Activated naive CD4-positive, alpha-beta T cell treated with anti-CD3 and anti-CD28 coated beads, Interleukin-2, amount 10 ng/mL, durations not matched to agents 7 days and 5 days (primary cell): ENCODE results near the gene CEP164.
"Not testable (repeated sequence)": the region's sequence is repeated elsewhere in the genome, so short reads cannot be mapped to it uniquely, and the experiment has no call there.

Experiments
- CTCF ChIA-PET: fragments of 350-600 bp; sonication (Branson Sonifier 250); formaldehyde crosslinking; loops from one replicate; lab custom pipeline; 2021; ENCODE audit warnings: antibody characterized with exemption; lab: Charles Lee
- DNase-seq: peaks from one replicate; pipeline ENCODE4 v3.0.0-alpha.2; 2020
- H3K27ac Mint-ChIP-seq: one replicate; pipeline ENCODE4 v1.8.0; 2021; ENCODE audit warnings: mild to moderate bottlenecking, moderate library complexity, mixed read lengths
- H3K27me3 Mint-ChIP-seq: one replicate; pipeline ENCODE4 v1.8.0; 2021; ENCODE audit warnings: mild to moderate bottlenecking, mixed read lengths
- H3K36me3 Mint-ChIP-seq: one replicate; pipeline ENCODE4 v1.8.0; 2021; ENCODE audit warnings: mixed read lengths
- H3K4me1 Mint-ChIP-seq: one replicate; pipeline ENCODE4 v1.8.0; 2021; ENCODE audit warnings: mixed read lengths
- H3K4me3 Mint-ChIP-seq: one replicate; pipeline ENCODE4 v1.8.0; 2021; ENCODE audit warnings: mild to moderate bottlenecking, moderate library complexity, mixed read lengths
- H3K9me3 Mint-ChIP-seq: one replicate; pipeline ENCODE4 v1.8.0; 2021; ENCODE audit warnings: mixed read lengths

Gene CEP164

DNA sequence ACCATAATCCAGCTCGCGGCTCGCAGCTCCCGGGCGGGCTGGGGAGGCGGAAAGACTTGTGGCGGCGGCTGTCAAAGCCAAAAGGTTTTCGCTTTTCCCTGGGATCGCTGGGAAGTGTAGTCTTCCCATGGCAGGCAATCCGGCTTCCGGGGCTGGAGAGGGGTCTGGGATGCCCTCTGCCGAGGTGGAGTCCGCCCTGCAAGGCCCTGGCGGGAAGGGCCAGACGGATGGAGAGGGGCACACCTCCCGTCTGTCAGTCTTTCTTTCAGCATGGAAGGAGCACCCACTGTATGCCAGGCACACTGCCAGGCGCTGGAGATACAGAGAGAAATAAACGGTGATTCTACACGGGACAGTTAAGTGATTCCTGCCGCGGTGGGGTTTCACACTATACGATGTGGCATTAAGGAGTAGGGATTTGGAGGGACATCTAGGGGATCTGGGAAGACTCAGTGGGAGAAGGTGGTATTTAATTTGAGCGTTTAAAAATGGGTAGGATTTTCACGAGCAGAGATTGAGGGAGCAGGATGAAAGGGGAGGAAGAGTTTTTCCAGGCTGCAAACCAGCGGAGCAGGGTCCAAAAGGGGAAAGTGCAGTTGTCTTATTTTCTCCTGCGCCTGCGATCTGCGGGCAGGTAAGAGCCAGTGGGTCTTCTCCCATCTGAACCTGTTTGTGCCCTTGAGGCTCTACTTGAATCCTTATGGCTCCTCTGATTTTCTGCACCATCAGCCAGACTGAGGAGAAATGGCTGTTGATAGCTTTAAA lies 11.3 kb upstream of the CEP164 start, which contains the start of gene BACE1:
Gene BACE1, minus strand, starts transcription at position 60 of the 765 bp plus-strand sequence. CDS start 461 bp downstream, outside the sequence.
- CTCF ChIA-PET, result interaction anchor here (0.7 to 1.7 kb wide), 2 partner anchors 10 to 15 kb away, joined by 3 to 6 read pairs; no protein-coding TSS in a partner anchor
- Mint-ChIP-seq H3K27me3 (peaks cover 64% of the 10 kb centered on the region), H3K4me3 (peak within 1 kb of the TSS; percentile 64), H3K27ac (no peak within 1 kb of the TSS), H3K9me3 (no peaks in the 10 kb centered on the region), H3K36me3 (no peaks in the 10 kb centered on the region), H3K4me1 (peaks cover 9% of the 10 kb centered on the region)
- DNase-seq, result peak; percentile 42

DNA sequence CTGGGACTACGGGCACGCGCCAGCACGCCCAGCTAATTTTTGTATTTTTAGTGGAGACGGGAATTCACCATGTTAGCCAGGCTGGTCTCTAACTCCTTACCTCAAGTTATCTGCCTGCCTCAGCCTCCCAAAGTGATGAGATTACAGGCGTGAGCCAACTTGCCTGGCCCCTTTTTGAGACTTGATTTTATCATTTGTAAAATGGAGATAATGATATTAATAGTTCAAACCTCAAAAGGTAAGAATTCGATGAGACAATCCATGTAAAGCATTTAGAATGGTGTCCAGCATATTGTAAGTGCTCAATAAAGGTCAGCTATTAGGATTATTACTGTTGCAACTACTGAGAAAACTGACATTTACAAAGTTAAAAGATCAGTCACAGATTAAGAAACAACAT lies 8.9 kb upstream of the CEP164 start:
- CTCF ChIA-PET, result no interaction called here
- peaks cover 9% of the 10 kb centered on the region for H3K4me1 Mint-ChIP-seq
- DNase-seq, result no peak
- no peak overlapping the region for H3K27ac Mint-ChIP-seq
- no peaks in the 10 kb centered on the region for H3K9me3 Mint-ChIP-seq
- peaks cover 54% of the 10 kb centered on the region for H3K27me3 Mint-ChIP-seq
- no peaks in the 10 kb centered on the region for H3K36me3 Mint-ChIP-seq
- H3K4me3 Mint-ChIP-seq, result no peak overlapping the region

DNA sequence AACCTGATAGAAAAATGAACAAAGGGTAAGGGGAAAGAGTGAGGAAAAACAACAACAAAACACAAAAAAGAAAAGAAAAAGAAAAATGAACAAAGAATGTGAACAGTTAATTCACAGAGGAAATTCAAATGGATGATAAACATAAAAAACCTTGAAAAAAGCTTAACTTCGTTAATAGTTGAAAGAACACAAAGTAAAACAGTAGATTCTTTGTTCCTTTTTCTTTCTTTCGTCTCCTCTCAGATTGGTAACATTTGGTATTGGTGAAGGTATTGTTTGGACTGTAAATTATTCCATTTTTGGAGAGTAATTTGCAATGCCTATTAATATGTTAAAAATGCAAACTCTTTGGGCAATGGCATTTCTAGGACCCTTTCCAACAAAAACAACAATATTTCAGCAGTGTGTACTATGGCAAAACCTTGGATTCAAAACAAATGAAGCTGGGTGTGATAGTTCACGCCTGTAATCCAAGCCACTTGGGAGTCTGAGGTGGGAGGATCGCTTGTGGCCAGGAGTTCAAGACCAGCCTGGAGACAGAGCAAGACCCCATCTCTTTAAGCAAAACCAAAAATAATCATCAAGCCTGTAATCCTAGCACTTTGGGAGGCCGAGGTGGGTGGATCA lies 8.3 kb upstream of the CEP164 start:
- no peaks in the 10 kb centered on the region for H3K9me3 Mint-ChIP-seq
- no peak overlapping the region for H3K27ac Mint-ChIP-seq
- no peak for DNase-seq
- H3K27me3 Mint-ChIP-seq, result peaks cover 48% of the 10 kb centered on the region
- CTCF ChIA-PET, result no interaction called here
- no peaks in the 10 kb centered on the region for H3K36me3 Mint-ChIP-seq
- H3K4me3 Mint-ChIP-seq, result no peak overlapping the region
- peaks cover 9% of the 10 kb centered on the region for H3K4me1 Mint-ChIP-seq

DNA sequence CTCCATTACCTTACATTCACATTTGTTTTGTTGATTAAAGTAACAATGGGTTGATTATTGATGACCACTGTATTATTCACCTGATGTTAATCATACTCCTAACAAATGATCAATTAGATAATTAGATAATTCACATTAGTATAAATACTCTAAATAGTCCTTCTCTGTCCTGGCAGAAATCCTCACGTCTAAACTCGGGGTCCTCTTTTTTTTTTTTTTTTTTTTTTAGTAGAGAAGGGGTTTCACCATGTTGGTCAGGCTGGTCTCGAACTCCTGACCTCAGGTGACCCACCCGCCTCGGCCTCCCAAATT lies 443 bp upstream of the CEP164 start:
- CTCF ChIA-PET, result interaction anchor here (0.7 kb wide), 1 partner anchor 97 kb away, joined by 3 read pairs; no protein-coding TSS in a partner anchor
- H3K9me3 Mint-ChIP-seq, DNase-seq, H3K36me3 Mint-ChIP-seq, H3K27ac Mint-ChIP-seq, H3K4me3 Mint-ChIP-seq, H3K27me3 Mint-ChIP-seq: not testable (repeated sequence)
- peaks cover 11% of the 10 kb centered on the region for H3K4me1 Mint-ChIP-seq

DNA sequence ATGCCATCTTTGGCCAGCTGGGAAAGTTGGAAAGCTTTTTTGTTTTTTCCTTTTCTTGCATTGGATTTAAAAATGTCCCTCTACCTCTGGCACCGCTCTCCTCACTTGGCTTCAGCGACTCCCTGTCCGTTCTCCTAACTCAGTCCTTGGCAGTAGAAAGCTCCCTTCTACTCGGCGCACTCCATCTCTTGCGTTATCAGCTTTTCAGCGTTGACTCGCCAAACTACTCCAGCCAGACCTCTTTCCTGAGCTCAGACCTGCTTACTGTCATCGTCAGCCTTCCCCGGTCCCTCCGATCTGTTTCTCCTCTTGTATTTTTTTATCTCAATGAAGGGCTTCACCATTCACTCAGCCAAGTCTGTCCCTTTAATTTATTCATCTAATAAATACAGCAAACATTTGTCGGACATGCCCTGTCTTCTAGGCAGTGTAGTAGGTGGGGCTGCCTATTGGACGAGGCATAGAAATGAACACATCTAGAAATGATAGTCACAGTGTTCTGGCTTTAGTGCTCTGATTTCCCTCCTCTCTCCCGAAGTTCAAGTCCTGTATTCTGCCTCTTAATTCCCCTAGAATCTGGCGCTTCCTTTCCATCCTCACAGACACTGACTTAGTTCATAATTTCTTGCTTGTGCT lies 839 bp downstream of the CEP164 start:
- Mint-ChIP-seq H3K4me1 (peaks cover 11% of the 10 kb centered on the region), H3K9me3 (no peaks in the 10 kb centered on the region), H3K27me3 (no peaks in the 10 kb centered on the region), H3K27ac (no peak overlapping the region), H3K36me3 (peaks cover 4% of the 10 kb centered on the region), H3K4me3 (no peak overlapping the region)
- DNase-seq, result no peak
- CTCF ChIA-PET, result interaction anchor here (0.6 to 1.2 kb wide), 2 partner anchors 14 to 724 kb away, joined by 4 read pairs; no protein-coding TSS in a partner anchor

DNA sequence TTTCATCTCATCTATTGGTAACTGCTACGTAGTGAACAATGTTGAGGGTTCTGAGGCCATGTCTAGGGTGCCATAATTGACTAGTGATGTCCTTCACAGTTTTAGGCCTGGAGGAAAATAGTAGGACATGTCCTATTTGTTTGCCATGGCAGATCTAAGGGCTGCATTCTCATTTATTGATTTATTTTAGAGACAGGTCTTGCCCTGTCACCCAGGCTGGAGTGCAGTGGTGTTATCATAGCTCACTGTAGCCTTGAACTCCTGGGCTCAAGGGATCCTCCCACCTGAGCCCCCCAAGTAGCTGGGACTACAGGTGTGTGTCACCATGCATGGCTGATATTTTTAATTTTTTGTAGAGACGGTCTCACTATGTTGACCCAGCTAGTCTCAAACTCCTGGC lies 5.2 kb downstream of the CEP164 start:
- H3K27me3 Mint-ChIP-seq, result no peaks in the 10 kb centered on the region
- DNase-seq, result no peak
- H3K4me3 Mint-ChIP-seq, result no peak overlapping the region
- peaks cover 4% of the 10 kb centered on the region for H3K36me3 Mint-ChIP-seq
- CTCF ChIA-PET, result no interaction called here
- no peak overlapping the region for H3K27ac Mint-ChIP-seq
- no peaks in the 10 kb centered on the region for H3K9me3 Mint-ChIP-seq
- peaks cover 5% of the 10 kb centered on the region for H3K4me1 Mint-ChIP-seq

DNA sequence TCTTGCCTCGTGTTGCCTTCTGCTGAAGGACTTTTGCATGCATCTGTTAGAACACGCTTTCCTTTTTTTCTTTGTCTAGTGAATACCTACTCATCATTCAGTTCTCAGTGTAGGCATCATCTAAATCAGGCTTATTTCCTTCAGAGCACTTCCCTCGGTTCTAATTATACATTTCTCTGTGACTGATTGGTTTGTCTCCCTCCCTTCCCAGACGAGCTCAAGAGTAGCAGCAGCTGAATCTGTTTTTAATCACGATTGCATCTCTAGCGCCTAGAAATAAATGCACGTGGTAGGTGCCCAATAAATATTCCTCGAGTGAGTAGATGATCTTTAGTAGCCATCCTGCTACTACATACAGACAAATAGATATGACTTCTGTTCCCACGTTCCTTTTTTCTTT lies 6.3 kb downstream of the CEP164 start:
- DNase-seq, result no peak
- H3K9me3 Mint-ChIP-seq, result no peaks in the 10 kb centered on the region
- H3K4me3 Mint-ChIP-seq, result no peak overlapping the region
- no peak overlapping the region for H3K27ac Mint-ChIP-seq
- CTCF ChIA-PET, result no interaction called here
- H3K27me3 Mint-ChIP-seq, result no peaks in the 10 kb centered on the region
- peaks cover 5% of the 10 kb centered on the region for H3K4me1 Mint-ChIP-seq
- peaks cover 7% of the 10 kb centered on the region for H3K36me3 Mint-ChIP-seq

DNA sequence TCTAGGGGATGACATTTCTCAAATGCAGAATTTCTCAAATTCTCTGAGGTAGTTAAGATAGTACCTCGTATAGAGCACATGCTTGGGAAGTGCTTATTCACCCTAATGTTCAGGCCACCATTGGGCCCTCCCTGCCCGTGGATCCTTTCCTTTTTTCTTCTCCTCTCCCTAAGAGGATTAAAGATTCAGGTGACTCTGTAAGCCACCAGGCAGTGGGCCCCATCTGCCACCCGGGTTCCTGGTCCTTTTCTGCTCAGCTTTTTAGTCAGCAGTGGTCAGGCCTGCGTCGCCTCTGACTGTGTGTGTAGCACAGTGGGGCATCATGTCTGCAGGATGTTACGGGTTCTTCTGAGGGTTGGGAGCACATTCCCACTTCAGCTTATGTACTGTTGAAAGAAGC lies 7.2 kb downstream of the CEP164 start:
- no peak for DNase-seq
- H3K36me3 Mint-ChIP-seq, result peaks cover 11% of the 10 kb centered on the region
- peaks cover 3% of the 10 kb centered on the region for H3K4me1 Mint-ChIP-seq
- no peaks in the 10 kb centered on the region for H3K9me3 Mint-ChIP-seq
- no peak overlapping the region for H3K4me3 Mint-ChIP-seq
- no peak overlapping the region for H3K27ac Mint-ChIP-seq
- CTCF ChIA-PET, result no interaction called here
- H3K27me3 Mint-ChIP-seq, result no peaks in the 10 kb centered on the region

DNA sequence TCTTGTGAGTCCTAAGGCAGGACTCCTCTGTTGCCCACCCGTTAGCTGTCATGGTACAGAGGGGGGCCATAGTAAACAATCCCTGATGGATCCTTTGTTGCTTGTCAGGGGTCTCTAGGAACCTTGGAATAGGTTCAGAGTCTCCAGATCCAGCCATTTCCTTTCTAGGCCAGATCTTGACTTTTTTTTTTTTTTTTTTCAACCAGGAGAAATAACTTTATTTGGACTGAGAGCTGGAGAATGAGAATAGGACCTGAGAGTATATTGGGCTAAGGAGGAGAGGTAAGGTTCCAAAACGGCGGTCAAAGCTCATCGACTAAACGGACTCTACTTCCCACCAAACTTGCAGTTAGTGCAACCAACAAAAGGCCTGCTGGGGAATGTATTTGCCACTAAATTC lies 7.7 kb downstream of the CEP164 start:
- DNase-seq, result no peak
- CTCF ChIA-PET, result interaction anchor here (0.7 to 1.4 kb wide), 3 partner anchors 9 to 52 kb away, joined by 3 to 5 read pairs (median 4); no protein-coding TSS in a partner anchor
- Mint-ChIP-seq H3K9me3 (no peaks in the 10 kb centered on the region), H3K36me3 (peaks cover 15% of the 10 kb centered on the region), H3K27me3 (no peaks in the 10 kb centered on the region), H3K4me3 (no peak overlapping the region), H3K27ac (no peak overlapping the region), H3K4me1 (no peaks in the 10 kb centered on the region)

DNA sequence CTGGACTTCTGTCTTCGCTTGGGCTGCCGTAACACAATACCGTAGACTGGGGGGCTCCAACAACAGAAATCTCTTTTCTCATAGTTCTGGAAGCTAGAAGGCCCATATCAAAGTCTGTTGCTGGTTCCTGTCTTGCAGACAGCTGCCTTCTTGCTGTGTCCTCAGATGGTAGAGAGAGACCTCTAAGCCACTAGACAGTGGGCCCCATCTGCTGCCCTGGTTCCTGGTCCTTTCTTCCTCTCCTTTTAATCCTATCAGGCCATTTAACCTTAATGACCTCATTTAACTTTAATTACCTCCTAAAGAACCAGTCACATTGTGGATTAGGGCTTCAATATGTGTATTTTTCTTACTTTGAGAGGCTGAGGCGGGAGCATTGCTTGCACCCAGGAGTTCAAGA lies 9.4 kb downstream of the CEP164 start:
- DNase-seq, result no peak
- H3K27me3 Mint-ChIP-seq, result no peaks in the 10 kb centered on the region
- no peak overlapping the region for H3K4me3 Mint-ChIP-seq
- H3K36me3 Mint-ChIP-seq, result peaks cover 16% of the 10 kb centered on the region
- no peak overlapping the region for H3K27ac Mint-ChIP-seq
- CTCF ChIA-PET, result no interaction called here
- H3K4me1 Mint-ChIP-seq, result no peaks in the 10 kb centered on the region
- no peaks in the 10 kb centered on the region for H3K9me3 Mint-ChIP-seq

DNA sequence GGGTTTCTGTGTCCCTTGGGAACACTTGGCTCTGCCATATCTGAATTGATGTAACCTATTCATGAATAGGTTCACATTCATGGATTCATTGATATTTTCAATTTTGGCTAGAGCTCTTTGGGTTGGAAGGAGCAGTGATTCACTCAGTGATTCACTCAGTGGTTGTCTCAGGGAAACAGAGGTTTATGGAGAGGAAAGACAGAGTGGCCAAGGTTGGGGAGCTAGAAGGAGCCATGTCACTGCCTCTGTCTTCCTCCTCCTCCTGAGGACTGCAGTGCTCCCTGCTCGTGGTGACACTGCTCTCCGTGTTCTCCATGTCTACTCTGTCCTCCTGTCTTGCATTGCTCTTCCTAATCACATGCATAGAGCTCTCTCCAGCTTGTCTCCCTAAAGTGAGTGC lies 17.4 kb downstream of the CEP164 start:
- Mint-ChIP-seq H3K27me3 (no peaks in the 10 kb centered on the region), H3K4me3 (no peak overlapping the region)

DNA sequence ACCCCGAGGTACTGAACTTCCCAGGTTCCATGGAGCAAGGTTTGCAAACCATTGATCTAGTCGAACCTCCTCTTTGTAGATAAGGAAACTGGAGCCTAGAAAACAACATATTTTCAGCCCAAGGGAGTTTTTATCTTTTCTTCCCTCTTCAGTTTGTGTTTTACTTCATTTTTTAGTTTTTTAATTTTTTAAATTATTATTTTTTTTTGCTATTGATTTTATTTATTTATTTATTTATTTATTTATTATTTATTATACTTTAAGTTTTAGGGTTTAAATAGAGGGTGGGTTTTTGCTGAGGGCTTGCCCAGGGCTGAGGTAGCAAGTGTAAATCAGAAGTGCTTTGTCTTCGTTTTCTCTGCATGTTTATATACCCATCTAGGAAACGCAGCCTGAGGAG lies 26.9 kb downstream of the CEP164 start:
- H3K27me3 Mint-ChIP-seq, result no peaks in the 10 kb centered on the region
- no peaks in the 10 kb centered on the region for H3K9me3 Mint-ChIP-seq
- CTCF ChIA-PET, result no interaction called here
- no peak for DNase-seq
- H3K4me3 Mint-ChIP-seq, result no peak overlapping the region
- no peak overlapping the region for H3K27ac Mint-ChIP-seq
- peaks cover 16% of the 10 kb centered on the region for H3K36me3 Mint-ChIP-seq
- H3K4me1 Mint-ChIP-seq, result no peaks in the 10 kb centered on the region

More for the DNA sequence above, 17.4 kb downstream of the CEP164 start:
- no peaks in the 10 kb centered on the region for H3K4me1 Mint-ChIP-seq
- DNase-seq, result no peak
- H3K36me3 Mint-ChIP-seq, result peaks cover 30% of the 10 kb centered on the region
- no peaks in the 10 kb centered on the region for H3K9me3 Mint-ChIP-seq
- H3K27ac Mint-ChIP-seq, result no peak overlapping the region
- CTCF ChIA-PET, result interaction anchor here (0.8 kb wide), 1 partner anchor 9 kb away, joined by 3 read pairs; no protein-coding TSS in a partner anchor

DNA sequence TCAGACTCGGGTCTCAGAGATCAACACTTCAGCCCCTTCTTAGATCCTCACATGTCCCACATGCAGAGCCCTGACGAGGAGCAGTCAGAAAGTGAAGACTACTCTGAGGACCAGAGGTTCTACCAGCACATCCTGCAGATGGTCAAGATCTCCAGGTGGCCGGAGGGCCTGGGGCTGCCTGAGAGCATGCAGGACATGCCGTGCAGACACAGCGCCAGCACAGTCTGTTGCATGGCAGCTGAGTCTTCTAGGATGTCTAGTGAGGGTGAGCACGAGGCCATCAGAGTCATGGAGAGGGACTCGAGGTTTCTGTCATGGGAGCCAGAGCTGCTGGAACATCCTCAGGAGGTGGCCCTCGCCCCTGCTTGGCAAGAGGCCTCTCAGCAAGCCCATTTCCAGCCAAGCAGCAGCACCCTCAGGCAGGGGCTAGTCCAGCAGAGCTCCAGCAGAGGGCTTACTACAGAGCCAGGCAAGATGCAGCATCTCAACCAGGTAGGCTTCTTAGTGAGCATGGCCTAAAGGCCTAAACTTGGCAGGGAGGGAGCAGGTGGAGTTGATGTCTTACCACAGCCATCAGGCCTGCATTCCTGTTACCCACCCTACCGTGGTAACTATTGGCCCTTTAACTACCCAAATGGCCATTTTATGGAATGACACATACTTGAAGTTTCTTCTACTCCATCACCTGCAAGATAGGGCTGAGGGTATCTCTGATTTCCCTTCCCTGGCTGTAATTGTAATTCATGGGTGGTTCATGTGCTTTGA lies 28.7 kb downstream of the CEP164 start:
- peaks cover 18% of the 10 kb centered on the region for H3K36me3 Mint-ChIP-seq
- DNase-seq, result no peak
- CTCF ChIA-PET, result no interaction called here
- no peaks in the 10 kb centered on the region for H3K4me1 Mint-ChIP-seq
- H3K4me3 Mint-ChIP-seq, result no peak overlapping the region
- no peak overlapping the region for H3K27ac Mint-ChIP-seq
- H3K27me3 Mint-ChIP-seq, result no peaks in the 10 kb centered on the region
- no peaks in the 10 kb centered on the region for H3K9me3 Mint-ChIP-seq

DNA sequence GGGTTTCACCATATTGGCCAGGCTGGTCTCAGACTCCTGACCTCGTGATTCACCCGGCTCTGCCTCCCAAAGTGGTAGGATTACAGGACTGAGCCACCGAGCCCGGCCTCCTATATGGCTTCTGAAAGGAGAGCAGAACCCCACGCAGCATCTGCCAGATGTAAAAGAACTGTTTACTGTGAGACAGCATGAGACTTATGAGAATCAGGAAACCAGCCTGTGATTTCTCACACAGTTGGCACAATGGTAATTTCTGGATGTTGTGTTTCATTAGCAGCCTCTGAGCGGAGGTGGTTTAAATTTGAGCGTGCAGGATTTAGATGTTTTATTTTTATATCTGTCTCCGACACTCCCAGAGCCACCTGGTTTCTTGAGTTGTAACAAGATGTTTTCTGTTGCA lies 33.8 kb downstream of the CEP164 start:
- no peaks in the 10 kb centered on the region for H3K27me3 Mint-ChIP-seq
- no peaks in the 10 kb centered on the region for H3K9me3 Mint-ChIP-seq

More for the DNA sequence above, 33.8 kb downstream of the CEP164 start:
- no peaks in the 10 kb centered on the region for H3K4me1 Mint-ChIP-seq
- H3K4me3 Mint-ChIP-seq, result no peak overlapping the region
- CTCF ChIA-PET, result no interaction called here
- peaks cover 27% of the 10 kb centered on the region for H3K36me3 Mint-ChIP-seq
- no peak overlapping the region for H3K27ac Mint-ChIP-seq
- no peak for DNase-seq
